ENCODE measurements around the gene CERS6.
"Not testable (repeated sequence)": the region's sequence is repeated elsewhere in the genome, so short reads cannot be mapped to it uniquely, and the experiment has no call there.

CERS6 gene

DNA sequence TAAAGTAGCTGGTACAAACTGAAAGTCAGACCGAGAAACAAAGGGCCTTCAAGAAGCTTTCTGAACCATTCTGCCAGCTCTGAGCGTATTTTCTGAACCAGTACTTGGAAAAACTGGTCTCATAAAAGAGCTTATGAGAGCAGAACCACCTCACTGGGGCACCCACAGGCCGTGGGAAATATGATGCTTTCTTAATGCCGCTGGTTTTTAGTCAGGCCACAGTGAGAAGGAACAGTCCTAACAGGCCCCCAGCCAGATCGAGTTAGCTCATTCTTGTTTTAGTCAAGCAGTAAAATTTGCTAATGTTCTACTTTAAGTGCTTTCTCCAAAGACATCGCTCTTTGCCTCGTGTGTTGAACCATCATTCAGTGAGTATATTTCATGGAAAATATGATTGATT, 333.7 kb downstream of the CERS6 start:
- DNase-seq = no peak

DNA sequence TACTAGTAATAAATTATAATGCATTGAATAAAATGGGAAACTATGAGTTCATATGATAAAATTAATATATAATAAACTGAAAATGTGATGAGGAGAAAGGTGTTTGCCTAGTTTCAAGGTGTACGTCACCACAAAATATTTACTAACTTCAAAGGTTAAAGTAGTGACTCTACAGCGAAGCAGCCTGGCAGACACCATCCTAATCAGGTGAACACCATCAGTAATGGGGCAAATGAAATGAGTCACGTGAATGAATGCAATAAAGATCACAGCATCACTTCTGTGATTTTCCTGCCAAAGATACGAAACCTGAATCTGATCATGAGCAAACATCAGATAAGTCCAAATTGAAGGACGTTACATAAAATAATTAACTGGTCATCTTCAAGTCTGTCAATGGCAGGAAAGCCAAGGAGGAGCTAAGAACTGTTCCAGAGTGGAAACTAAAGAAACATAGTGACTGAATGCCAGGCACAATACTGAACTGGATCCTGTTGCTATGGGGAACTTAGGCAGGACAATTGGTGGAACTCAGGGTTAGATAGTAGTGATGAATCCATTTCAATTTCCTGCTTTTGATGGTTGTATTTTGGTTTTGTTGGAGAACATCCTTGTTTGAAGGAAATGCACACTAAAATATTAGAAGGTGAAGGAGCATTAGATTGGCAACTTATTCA, 334.3 kb downstream of the CERS6 start:
- no peak for DNase-seq

DNA sequence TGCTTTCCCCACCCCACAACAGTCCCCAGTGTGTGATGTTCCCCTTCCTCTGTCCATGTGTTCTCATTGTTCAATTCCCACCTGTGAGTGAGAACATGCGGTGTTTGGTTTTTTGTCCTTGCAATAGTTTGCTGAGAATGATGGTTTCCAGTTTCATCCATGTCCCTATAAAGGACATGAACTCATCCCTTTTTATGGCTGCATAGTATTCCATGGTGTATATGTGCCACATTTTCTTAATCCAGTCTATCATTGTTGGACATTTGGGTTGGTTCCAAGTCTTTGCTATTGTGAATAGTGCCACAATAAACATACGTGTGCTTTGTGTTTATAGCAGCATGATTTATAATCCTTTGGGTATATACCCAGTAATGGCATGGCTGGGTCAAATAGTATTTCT, 335.1 kb downstream of the CERS6 start:
- DNase-seq = not testable (repeated sequence)

DNA sequence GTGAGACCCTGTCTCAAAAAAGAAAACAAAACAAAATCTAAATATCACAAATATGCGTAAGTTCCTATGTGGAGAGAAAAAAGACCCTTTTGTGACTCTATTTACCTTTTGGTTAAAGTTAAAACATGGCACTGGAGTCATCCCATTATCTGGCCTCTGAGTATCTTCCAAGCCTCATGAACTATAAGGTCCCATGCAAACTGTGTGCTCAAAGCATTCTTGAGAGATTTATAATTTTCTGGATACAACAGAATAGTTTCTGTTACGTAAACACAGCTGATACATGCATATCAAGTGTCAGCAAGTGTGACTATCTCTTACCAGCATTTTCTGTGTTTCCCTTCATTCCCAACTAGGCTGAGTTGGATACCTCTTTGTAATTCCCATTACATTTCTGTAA, 337.5 kb downstream of the CERS6 start:
- no peak for DNase-seq

DNA sequence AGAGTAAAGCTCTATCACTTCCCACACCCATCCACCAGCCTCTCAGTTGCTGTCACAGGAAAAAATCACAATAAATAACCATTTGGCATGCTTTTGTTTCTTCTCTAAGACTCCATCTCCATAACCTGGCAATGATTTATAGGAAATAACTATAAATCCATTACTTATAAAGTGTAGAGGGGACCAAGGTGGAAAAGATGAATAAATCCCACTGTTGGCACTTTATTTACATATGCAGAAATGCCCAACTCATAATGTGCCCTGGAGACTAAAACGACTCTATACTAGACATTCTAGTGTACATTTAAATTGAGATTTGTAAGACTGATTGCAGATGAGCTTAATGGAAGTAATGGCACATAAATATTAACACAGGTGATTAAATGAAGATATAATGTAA, 338.9 kb downstream of the CERS6 start:
- DNase-seq = no peak

DNA sequence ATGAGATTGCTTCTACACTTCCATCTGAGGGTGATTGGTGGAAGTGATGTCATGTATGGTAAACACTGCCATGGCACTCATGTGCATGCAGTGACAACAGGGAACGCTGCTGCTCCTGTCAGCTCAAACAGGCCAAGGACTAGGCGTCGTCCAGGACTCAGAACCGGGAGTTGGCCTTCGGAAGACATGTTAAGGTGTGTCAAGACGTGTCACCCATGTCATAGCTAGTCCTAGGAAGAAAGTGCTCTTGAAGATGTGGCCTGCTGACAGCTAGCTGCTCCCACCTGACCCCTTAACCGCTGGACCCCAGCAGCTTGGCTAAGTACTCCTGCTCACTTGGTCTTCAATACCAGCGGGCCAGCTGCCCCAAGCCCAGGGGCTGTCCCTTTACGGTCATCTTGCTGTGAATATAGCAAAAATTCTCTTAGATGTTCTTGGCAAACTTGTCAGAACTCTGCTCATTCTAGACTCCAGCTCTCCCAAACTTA, 340.1 kb downstream of the CERS6 start:
- no peak for DNase-seq

DNA sequence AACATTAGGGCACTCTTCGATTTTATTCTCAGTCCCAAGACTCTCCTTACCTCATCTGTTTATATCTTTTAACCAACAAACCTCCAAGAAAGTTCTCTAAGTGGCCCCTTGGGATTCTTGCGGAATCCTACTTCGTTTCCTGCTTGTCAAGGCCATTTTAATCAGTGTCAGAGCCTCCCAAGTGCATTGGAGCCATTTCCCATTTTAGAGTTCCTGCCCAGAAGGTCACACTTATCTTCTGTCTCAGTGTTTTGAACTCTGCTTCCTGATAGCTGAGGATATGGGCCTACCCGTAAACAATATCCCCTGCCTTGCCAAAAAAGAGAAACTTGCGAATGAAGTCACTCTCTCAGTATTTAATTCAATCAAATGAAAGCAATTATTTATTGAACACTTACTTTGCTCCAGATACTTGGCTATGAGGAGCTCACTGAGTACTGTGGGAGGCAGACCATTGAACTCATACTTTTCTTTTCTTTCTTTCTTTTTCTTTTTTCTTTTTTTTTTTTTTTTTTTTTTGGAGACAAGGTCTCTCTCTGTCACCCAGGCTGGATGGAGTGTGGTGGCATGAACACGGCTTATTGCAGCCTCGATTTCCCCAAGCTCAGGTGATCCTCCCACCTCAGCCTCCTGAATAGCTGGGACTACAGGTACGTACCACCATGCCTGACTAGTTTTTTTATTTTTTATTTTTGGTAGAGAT, 340.7 kb downstream of the CERS6 start:
- no peak for DNase-seq

DNA sequence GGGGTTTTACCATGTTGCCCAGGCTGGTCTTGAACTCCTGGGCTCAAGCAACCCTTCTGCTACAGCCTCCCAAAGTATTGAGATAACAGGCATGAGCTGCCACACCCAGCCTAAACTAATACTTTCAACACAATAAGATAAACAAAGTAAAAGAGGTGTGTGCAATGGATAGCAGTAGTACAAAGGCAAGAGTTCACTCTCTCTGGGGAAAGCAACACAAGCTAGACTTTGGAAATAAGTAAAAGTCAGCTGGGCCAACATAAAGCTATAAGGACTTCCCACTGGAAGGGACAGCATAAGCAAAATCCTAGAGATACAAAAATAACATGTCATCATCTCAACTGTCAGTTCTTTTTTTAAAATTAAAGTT, 341.2 kb downstream of the CERS6 start:
- no peak for DNase-seq

DNA sequence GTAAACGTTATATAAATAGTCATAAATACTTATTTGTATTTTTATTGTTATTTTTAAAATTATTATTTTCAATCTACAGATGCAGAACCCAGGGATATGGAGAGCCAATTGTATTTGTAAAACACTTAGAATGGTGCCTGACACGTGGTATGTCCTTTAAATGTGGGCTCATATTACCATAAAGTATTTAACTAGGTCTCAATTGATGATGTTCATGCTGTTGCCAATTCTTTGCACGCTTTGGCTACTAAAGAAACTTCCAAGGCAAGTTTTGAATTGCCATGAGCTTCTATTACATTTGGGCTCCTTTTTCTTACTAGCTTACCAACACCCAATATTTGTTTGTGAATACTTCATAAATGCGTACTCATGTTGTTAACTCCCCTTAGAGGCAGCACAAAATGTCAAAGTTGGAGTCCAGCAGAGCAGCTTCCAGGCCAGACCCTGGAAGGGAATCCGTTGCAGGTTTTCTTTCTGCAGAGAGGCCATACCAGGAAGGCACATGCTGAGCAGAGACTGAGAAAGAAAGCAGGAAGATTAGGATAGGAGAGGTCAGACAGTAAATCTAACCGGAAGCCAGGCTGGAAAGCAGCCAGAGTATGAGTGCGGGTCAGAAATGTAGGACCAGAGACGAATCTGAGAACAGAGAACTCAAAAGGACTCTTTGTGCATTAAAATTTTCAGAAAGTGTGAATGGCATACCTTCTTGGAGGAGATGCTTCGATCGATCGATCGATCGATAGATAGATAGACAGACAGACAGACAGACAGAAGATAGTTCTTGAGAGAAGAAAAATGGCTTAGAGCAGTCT, 342.2 kb downstream of the CERS6 start:
- no peak for DNase-seq

DNA sequence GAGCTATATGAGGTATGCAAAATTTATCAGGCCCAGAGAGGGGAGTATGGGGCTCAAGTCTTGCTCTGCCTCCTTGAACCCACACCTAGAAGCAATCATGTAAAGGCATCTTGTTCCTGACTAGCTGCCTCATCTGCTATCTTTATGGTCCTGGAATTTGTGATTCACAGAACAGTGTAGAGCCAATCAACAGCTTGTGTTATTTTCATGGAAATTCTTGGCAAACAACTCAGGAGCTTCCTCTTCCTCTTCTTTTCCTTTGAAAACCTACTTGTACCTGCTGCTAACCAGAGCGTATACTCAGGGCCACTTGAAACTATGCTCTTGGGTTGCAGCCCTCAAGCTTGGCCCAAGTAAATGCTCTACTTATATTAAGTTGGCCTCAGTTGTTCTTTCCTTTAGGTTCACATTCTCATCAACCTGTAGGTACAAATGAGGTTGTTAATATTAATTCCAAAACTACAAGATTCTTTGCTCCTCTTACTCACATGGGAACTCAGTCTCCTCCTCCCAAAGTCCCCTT, 342.9 kb downstream of the CERS6 start:
- DNase-seq = no peak

DNA sequence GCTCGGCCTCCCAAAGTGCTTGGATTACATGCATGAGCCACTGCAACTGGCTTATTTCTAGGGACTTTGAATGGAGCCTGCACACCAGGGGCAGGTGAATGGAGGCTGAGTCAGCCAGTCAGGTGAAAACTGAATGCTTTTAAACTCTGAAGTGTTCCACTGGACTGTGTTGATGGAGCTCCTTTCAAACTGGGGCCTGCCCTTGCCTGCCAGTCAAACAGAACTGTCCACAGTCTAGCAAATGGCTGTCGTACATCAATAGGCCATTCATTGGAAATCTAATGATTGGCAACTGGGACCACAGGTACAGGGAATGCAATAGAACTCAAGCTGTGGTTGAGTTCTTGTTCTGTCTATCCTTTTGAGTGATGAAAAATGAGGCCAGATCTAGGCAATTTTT, 345.4 kb downstream of the CERS6 start:
- DNase-seq = no peak

DNA sequence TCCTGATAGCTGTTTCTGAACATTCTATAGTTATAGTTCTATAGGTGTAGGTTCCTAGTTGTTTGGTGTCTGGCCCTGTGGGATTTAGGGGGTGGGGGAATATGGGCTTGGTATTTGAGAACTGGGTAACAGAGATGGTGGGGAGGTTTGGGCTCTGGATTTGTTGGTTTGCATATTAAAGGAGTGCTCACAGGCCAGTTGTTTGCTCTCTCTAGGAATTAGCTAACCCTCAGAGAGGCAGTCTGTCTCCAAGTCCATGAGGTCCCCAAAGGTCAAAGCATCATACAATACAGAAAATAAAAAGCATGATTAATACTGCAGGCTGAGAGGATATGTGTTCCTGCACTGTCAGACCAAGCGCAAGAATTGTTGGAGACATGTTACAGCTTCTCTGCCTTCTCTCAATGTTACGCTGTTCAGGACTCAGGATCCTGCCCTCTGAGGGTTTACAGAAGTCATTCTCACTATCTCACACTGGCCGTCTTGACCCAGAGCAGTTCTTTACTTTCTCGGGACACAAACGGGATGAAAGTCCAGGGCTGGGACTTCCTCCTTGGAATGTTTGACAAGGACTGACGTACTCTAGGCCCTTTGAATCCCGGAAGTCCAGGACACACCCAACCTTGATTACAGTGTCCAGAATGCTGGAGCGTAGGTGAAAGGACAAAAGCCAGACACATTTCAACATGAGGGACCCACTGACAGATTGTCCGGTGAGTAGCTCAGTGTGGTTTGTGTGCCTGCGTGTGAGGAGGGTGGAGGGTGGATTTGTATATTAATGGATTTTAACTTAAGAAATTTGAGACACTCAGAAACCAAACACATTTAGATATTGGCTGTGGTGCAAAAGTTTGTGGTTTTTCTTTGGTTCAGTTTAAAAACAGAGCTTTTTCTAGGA, 346.1 kb downstream of the CERS6 start, which contains the start of gene NOSTRIN:
NOSTRIN (plus strand) TSS at position 677 of the 898 bp plus-strand sequence; CDS start at position 687, 10 bp downstream.
- no peak for DNase-seq

DNA sequence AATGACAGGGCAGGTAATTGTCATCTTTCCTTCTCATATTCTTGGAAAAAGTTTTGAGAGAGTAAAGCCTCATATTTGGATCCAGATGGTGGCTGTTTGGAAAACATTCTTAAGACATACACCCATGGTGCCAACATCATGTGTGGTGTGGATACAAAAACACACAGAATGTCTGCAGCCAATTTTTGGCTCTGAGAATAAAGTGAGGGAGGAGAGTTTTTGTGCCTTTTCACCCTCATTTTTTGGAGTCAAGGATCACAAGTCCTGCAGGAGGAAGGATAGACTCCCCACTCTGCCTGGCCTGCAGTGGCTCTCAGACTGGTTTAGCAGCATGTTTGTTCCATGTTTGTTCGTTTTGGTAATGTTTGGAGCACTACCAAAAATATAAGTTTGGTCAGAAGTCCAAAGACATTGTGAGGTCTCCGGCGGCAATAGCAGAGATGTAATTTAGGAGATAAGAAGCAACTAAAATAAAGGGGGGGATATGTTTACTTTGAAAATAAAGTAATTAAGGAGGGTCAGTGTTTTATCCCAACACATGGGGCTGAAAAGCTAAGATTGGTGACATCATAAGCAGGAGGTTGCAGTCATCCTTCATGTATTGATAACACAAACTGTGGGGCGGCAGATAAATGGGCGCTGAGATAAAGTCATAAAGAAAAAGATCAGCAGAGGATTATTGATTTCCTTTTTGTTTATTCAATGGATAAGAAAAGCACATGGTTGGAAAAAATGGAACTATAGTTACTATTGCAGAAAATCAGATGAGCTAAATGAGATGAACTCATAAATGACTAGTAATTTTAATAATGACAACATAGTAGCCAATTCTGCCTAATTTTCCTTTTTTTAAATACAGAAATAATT, 347.0 kb downstream of the CERS6 start:
- no peak for DNase-seq

DNA sequence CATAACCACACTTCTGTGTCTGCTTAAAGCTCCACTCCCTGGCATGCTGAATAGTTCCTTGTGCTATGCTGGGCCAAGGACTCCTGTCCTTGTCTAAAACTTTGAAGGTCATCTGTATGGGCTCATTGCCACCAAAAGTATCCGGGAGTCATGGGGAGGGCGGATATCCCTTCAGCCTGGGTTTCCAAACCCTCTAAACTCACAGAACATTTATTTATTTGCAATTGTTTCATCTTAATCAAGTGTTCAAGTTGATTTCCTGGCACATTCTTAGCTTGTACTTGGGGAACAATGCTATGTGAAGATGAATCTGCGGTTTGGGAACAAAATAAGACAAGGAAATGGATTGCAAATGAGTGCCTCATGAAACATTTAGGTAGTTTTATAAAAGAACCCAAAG, 348.1 kb downstream of the CERS6 start:
- no peak for DNase-seq

DNA sequence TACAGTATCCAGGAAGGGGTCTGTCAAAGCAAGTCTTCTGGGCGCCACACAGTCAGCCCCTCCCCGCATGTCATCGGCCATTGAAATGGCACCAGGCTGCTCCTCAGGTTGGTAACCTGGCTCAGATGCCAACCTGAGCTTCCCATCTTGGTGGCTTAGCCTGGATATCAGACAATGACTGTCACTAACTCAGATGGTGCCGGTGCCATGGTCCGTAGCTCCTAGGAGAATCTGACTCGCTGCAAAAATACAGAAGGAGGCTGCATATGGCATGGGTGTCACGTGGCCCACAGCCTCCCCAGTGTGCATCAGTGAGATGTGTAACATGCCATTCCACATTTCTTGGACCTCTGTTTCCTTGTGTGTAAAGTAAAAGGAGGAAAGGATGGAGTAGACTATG, 349.5 kb downstream of the CERS6 start:
- DNase-seq = no peak

DNA sequence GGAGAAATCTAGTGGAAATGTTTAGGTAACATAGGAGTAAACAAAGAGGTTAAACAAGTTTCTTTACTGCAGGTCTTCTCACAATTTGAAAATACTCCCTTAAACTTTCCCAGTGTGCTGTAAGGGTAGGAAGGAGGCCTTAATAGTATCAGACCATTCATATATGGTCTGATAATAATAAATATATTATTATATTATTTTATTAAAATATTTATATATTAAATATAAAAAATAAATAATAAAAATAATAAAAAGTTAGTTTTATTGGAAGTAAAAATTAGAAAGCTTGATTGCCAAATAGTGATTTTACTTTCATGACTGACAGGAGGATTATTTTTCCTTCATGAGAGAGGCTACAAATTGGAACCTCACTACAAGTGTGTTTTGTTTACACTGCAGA, 353.5 kb downstream of the CERS6 start:
- no peak for DNase-seq

DNA sequence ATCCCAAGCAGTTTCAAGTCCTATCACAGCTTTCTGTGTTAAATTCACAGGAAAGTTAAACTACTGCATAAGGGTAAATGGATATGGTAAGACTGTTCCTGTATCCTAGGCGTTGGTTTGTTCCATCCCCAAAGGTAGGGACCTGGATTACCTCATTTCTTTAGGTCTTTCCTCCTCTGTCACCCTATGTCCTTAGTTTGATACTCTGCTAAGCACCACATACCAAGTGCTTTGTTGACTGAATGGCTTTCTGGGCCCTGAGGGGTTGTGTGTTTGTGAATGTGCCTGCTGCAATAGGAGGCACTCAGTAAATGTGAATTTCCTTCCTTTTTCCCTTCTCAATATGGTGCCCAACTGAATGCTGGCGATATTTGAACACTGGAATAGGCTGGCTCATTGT, 354.2 kb downstream of the CERS6 start:
- DNase-seq = no peak

DNA sequence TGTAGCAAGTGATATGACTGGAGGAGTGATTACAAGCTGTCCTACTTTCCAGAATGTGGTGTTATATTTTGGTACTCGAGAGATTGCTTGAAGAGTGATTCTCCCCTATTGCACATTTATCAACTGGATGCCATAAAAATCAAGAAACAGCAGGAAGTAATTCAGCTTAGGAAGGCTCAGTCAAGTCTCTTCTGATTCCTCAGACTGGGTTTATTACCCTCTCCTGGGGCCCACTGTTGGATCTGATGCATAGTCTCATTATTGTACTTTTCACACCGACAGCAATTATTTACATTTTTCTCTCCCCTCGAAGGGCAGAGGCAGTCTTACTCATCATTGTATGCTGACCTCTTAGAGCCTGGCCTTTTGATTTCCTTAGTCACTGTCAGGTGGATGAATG, 355.6 kb downstream of the CERS6 start:
- no peak for DNase-seq

DNA sequence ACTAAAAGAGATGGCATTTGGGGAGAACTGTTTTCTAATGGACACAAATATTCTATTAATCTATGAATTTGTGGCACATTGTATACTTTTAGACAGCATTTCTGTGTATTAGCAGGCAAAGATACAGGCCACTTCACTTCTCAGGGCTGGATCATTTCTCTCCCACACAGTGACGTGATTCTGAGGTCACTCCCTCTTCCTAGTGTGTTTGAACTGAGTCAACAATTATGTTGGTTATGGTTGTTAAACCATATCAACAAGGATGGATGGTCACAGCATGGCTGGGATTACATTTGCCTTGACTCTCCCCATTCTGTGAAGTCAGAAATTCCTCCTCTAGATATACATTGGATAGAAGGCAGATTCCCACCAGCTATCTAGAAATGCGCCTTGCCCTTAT, 358.0 kb downstream of the CERS6 start:
- no peak for DNase-seq

DNA sequence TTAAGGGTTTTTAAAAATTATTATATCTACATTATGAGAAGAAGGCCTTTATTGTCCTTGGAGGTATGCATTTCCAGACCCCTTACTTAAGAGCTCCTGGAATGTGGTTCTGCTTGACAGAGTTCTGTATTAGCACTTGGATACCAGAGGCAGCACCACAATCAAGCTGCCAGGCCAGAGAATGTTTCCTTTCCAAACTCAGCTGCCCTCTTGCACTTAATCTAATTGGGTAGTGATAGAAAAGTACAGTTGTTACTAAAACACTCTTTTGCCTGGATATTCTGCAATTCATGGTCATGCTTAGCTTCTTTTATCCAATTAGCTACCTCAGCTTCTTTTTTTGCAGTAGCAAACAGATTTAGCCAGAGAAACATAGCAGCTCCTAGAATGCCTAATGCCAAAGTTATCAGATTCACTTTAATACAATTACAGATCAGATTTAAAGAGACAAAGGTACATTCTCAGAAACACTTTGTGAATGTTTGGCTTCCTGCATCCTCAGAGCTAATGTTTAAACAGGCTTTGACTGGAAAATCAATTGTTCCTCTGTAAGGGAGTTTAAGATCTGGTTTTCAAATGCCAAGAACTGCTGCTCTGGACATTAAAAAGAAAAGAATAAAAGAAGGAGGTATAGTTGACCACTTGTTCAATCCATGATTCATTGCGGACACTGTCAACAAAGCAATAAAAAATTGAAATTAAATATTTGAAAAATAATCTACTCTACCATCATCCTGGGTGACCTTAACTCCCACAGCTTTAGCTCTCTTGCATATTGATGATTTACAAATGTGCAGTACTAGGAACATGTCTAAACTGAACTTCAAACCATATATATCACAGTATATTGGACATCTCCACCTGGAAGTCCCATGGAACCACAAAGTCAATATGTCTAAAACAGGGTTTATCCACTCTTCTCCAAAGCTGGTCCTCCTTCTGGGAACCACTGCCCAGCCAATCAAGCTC, 359.2 kb downstream of the CERS6 start:
- no peak for DNase-seq

All from CD4-positive, alpha-beta T cell treated with Interferon gamma for 1 hour (primary cell).